Kidney epithelial cell (primary cell): ENCODE measurements around the gene VAMP2. TPM values are rescaled to one million over a fixed set of nuclear protein-coding genes. Genes with fewer than 3 reads are reported as not detected.

Source experiments
- DNase-seq: peaks from one replicate; pipeline ENCODE4 v3.0.0-alpha.2; 2010; ENCODE audit warnings: low read depth
- H3K27me3 ChIP-seq: 2 replicates; pipeline ENCODE4 v1.6.0; 2011; ENCODE audit warnings: low read length; ENCODE audit not compliant: control insufficient read depth, insufficient read depth
- H3K36me3 ChIP-seq: 2 replicates; pipeline ENCODE4 v1.5.1; 2011; ENCODE audit warnings: low read length; ENCODE audit not compliant: control insufficient read depth, insufficient read depth
- H3K4me3 ChIP-seq: 2 replicates; pipeline ENCODE4 v1.5.1; 2011; ENCODE audit warnings: low read depth, mild to moderate bottlenecking, control low read depth, low read length
- total RNA-seq: library from RNA; depleted of rRNA; stranded (reverse); fragments of >200 nt; gene quantifications from 2 replicates; pipeline ENCODE4 v1.2.3, GENCODE V29; 2015
- TF ChIP-seq, protein P1 (sequence below): IDR thresholded peaks from 2 replicates; pipeline ENCODE4 v1.5.1; 2011; ENCODE audit warnings: mild to moderate bottlenecking, moderate library complexity, low read length, control low read depth, inconsistent platforms; ENCODE audit not compliant: insufficient read depth, poor library complexity, severe bottlenecking

Gene VAMP2
- total RNA-seq, 1 donor from 2014 or later: 7.0 TPM

DNA sequence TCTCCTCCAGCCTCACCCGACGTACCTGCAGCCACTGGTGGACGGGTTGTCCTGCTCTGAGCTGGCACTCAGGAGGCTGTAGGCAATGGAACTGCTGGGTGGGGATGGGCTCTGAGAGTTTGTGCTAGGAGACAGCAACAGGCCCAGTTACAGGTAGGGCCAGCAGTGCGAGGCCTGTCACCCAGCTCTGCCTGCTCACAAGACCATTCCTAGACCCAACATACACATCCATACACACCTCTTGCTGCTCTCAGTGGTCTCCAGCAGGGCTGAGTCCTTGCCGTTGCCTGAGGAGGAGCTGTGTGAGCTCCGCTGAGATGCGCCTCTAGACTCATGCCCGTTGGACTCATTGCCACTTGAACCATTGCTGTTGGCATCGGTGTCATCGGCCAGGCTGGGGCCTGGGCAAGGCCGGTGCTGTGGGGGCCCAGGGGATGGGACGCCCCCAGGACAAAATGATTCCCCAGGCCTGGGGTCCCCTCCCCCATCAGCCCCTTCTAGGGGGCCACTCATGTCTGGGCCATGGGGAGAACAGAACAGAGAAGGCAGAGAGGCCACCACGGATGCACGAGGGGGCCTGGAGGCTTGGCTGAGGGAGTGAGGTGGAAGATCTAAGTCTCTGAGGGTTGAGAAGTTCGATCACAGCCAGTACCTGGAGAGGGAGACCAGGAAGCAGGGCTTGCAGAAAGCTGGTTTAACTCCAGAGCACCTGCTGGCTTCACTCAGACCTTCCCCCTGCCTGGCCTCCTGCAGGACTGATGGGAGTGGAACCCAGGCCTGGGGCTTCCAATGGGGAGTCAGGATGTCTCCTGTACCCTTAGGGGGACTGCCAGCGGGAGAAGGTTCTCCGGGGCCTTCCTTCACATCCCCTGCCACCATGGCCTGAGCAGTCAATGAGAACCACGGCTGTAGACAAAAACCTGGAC is 12.3 kb downstream of the VAMP2 start:
- DNase-seq: no peak
- H3K36me3 ChIP-seq: peaks cover 4% of the 10 kb centered on the region
- TF ChIP-seq, protein P1, sequence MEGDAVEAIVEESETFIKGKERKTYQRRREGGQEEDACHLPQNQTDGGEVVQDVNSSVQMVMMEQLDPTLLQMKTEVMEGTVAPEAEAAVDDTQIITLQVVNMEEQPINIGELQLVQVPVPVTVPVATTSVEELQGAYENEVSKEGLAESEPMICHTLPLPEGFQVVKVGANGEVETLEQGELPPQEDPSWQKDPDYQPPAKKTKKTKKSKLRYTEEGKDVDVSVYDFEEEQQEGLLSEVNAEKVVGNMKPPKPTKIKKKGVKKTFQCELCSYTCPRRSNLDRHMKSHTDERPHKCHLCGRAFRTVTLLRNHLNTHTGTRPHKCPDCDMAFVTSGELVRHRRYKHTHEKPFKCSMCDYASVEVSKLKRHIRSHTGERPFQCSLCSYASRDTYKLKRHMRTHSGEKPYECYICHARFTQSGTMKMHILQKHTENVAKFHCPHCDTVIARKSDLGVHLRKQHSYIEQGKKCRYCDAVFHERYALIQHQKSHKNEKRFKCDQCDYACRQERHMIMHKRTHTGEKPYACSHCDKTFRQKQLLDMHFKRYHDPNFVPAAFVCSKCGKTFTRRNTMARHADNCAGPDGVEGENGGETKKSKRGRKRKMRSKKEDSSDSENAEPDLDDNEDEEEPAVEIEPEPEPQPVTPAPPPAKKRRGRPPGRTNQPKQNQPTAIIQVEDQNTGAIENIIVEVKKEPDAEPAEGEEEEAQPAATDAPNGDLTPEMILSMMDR: no peak
- no peaks in the 10 kb centered on the region for H3K27me3 ChIP-seq
- peak overlapping the region; percentile 62 for H3K4me3 ChIP-seq

DNA sequence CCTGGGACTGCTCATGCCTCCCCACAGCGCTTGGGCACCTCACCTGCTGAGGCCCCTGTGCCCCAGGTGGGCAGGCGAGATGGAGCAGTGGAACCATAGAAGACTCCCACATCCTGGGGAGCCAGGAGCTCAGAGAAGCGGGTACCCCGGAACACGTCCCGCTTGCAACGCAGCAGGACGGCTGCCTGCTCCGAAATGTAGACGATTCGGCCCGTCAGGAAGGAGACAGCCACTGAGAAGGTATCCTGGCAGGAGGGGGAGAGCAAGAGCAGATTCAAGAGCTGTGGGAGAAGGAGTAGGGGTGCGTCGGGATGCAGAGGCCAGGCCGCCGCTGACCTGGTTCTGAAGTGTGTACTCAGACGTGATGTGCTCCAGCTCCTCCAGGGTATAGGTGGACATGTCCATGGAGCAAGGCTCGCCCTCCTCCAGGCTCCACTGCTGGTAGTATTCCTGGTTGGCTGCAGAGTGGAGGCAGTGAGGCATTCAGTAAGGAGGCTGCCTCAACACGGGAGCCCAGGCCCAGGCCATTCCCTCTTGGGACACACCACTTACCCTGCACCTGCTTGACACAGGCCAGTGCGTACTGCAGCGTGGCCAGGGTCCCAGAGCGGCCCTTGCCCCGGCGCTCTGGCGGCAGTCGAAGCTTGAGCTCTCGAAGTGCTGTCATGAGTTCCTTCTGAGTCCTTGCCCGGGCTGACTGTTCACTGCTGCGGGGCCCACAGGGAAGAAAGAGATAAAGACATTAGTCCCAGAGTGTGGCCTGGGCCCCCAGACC is 13.1 kb downstream of the VAMP2 start:
- TF ChIP-seq, protein P1: no peak
- no peak for DNase-seq
- H3K4me3 ChIP-seq: no peak overlapping the region
- H3K36me3 ChIP-seq: peaks cover 4% of the 10 kb centered on the region
- H3K27me3 ChIP-seq: no peaks in the 10 kb centered on the region

DNA sequence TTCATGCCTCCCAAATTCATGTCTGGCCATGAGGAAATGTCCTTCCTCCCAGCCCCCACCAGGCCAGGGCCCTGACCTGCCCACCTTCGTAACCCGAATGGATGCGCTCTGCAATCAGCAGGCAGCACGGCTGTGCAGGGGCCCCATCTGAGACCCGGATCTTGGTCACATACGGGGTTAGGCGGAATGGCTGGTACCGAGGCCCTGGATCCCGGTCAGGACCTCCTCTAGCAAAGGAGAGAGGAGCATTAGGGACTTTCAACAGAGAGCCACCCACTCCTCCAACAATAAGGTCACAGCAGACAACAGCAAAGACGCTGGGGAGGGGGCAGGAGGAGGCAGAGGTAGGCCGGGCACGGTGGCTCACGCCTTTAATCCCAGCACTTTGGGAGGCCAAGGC is 14.2 kb downstream of the VAMP2 start:
- TF ChIP-seq, protein P1: no peak
- no peak overlapping the region for H3K4me3 ChIP-seq
- no peaks in the 10 kb centered on the region for H3K27me3 ChIP-seq
- peaks cover 10% of the 10 kb centered on the region for H3K36me3 ChIP-seq
- no peak for DNase-seq

DNA sequence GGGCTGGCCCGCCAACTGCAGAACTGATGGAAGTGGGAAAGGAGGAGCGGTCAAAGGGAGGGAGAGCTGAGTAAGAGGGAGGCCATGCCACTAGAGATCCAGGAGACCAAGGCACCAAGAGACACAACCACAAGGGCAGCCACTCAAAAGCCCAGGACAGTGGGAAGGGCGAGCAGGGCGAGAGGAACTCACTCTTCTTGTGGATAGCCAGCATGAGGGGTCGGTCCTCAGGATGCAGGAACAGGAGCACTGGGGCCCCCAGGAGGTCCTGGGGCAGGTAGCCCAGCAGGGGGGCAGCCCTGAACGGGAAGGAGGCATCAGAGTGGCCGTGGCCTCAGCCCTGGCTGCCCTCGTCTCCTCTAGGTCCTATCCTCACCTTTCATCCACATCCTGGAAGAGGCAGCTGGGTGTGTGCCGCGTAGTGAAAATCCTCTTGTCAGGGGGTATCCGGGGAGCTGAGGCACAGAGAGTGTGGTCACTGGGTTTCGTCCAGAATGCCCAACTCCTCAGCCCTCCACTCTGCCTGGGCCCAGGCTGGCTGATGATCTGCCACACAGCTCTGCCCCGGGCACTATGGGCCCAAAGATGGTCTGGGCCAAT is 14.8 kb downstream of the VAMP2 start:
- no peak for DNase-seq
- H3K27me3 ChIP-seq: no peaks in the 10 kb centered on the region
- H3K4me3 ChIP-seq: no peak overlapping the region
- peaks cover 11% of the 10 kb centered on the region for H3K36me3 ChIP-seq
- TF ChIP-seq, protein P1: no peak

DNA sequence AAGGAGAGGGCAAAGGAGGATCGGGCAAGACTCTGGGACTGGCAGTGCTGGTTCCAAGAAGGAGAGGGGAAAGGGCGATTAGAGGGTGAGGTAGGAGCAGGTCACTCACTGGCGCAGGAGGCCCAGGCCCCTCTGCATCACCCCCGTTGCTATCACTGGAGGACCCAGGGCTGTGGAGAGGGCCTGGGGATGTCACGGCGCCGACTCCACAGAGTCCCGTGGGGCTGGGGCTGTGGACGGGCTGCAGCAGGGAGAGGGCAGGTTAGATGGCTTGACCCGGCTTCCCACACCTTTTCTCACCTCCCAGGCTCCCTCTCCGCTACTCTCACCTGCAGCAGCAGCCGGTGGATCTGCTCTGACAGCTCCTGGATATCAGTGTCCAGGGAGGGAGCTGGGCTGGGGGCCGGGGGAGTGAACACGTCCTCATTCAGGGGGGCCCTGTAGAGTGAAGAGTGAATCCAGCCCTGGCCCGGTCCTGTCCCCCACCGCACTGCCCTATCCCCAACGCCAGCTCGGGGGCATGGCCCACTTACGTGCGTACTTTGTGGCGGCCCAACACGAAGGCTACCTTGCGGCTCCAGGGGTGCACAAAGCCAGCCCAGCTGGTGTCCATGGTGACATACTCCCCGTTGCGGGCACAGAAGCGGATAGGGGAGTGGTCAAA is 15.5 kb downstream of the VAMP2 start:
- H3K36me3 ChIP-seq: peaks cover 11% of the 10 kb centered on the region
- no peak overlapping the region for H3K4me3 ChIP-seq
- no peaks in the 10 kb centered on the region for H3K27me3 ChIP-seq
- TF ChIP-seq, protein P1: no peak
- DNase-seq: no peak
